HCT116 (cell line): ENCODE results near the gene ANKFN1. TPM values are rescaled to one million over a fixed set of nuclear protein-coding genes. Genes with fewer than 3 reads are reported as not detected.

Experiments
- ATAC-seq: fragments of 200-7000 bp; cut with Tn5 transposase; 2 replicates; pipeline ENCODE4 v1.9.1; 2020; ENCODE audit warnings: mild to moderate bottlenecking, moderate library complexity
- BruUV-seq: library from RNA; stranded (reverse); fragments of 400-500 nt; replicated peaks from 2 replicates; lab custom pipeline; 2021; lab: Mats Ljungman, UMichigan
- CTCF ChIA-PET: fragments of 300-600 bp; sonication (Branson Sonifier 250); formaldehyde crosslinking; loops from one replicate; lab custom pipeline; 2021; ENCODE audit warnings: antibody characterized with exemption; lab: Charles Lee
- POLR2A ChIA-PET: fragments of 300-600, 350-600 bp; sonication (Branson Sonifier 250); formaldehyde crosslinking; loops from one replicate; lab custom pipeline; 2021; ENCODE audit warnings: antibody characterized with exemption; lab: Charles Lee
- RAD21 ChIA-PET, 2 experiments: fragments of 300-600 bp; sonication (Branson Sonifier 250); formaldehyde crosslinking; loops; one replicate each; lab custom pipeline; 2023; ENCODE audit warnings: low total read pairs in 2 of 2; ENCODE audit not compliant: uncharacterized antibody in 2 of 2, unreplicated experiment in 2 of 2, low non-redundant PET in 1 of 2; lab: Charles Lee
- DNase-seq: peaks from one replicate; pipeline ENCODE4 v3.0.0-alpha.2; 2010; ENCODE audit warnings: low read depth, low spot score
- H2AFZ ChIP-seq: fragments of 200-600 bp; shearing (Covaris generic), sonication (generic); 2 replicates; pipeline ENCODE4 v1.6.1; 2017; ENCODE audit warnings: low read depth, mixed run types, mixed read lengths, antibody characterized with exemption, low read length; ENCODE audit not compliant: poor library complexity, severe bottlenecking
- H3K27ac ChIP-seq: 2 replicates; pipeline ENCODE4 v1.5.1; 2012; ENCODE audit warnings: low read depth, low read length
- H3K27me3 ChIP-seq: fragments of 200-600 bp; sonication (generic); 2 replicates; pipeline ENCODE4 v1.6.1; 2016; ENCODE audit warnings: mixed run types, low read length, mixed read lengths; ENCODE audit not compliant: insufficient read depth
- H3K36me3 ChIP-seq, 2 experiments: fragments of 200-500 bp in 1 of 2; fragments of 200-600 bp in 1 of 2; sonication (Bioruptor generic) in 1 of 2; sonication (generic) in 1 of 2; 2 replicates each; pipeline versions ENCODE4 v1.5.1 to v1.6.1; 2014 to 2016; ENCODE audit warnings: low read length in 2 of 2, inconsistent platforms in 1 of 2, mixed read lengths in 1 of 2, mixed run types in 1 of 2; ENCODE audit not compliant: insufficient read depth in 2 of 2, control insufficient read depth in 1 of 2
- H3K4me1 ChIP-seq, 2 experiments: fragments of 200-600 bp in 1 of 2; sonication (generic) in 1 of 2; 2 replicates each; pipeline versions ENCODE4 v1.5.1 to v1.6.1; 2012 to 2017; ENCODE audit warnings: low read length in 2 of 2, inconsistent platforms in 1 of 2, mild to moderate bottlenecking in 1 of 2, mixed read lengths in 1 of 2, mixed run types in 1 of 2, moderate library complexity in 1 of 2; ENCODE audit not compliant: insufficient read depth in 2 of 2, control insufficient read depth in 1 of 2
- H3K4me2 ChIP-seq: fragments of 200-600 bp; sonication (generic); 2 replicates; pipeline ENCODE4 v1.6.1; 2017; ENCODE audit warnings: mixed run types, low read length, mixed read lengths
- H3K4me3 ChIP-seq, 2 experiments: fragments of 200-600 bp in 1 of 2; sonication (generic) in 1 of 2; replicated peaks in 1 of 2; 2 replicates each; pipeline ENCODE4 v1.5.1; 2011 to 2016; ENCODE audit warnings: low read length in 2 of 2, control low read depth in 1 of 2, low read depth in 1 of 2, mild to moderate bottlenecking in 1 of 2, mixed read lengths in 1 of 2, mixed run types in 1 of 2
- H3K79me2 ChIP-seq: fragments of 200-600 bp; sonication (generic); 2 replicates; pipeline ENCODE4 v1.6.1; 2017; ENCODE audit warnings: mild to moderate bottlenecking, mixed run types, low read length, moderate library complexity, mixed read lengths; ENCODE audit not compliant: insufficient read depth
- H3K9ac ChIP-seq: fragments of 200-600 bp; sonication (generic); 2 replicates; pipeline ENCODE4 v1.6.1; 2016; ENCODE audit warnings: low read length, mixed read lengths
- H3K9me2 ChIP-seq: fragments of 200-600 bp; sonication (generic), shearing (Covaris generic); 2 replicates; pipeline ENCODE4 v1.6.1; 2017; ENCODE audit warnings: mixed run types, mild to moderate bottlenecking, moderate library complexity; ENCODE audit not compliant: insufficient read depth
- H3K9me3 ChIP-seq, 2 experiments: fragments of 200-500 bp in 1 of 2; fragments of 200-600 bp in 1 of 2; sonication (Bioruptor generic) in 1 of 2; sonication (generic) in 1 of 2; 2 replicates each; pipeline ENCODE4 v1.6.1; 2014 to 2017; ENCODE audit warnings: low read length in 2 of 2, mixed read lengths in 2 of 2, inconsistent platforms in 1 of 2, low read depth in 1 of 2, mild to moderate bottlenecking in 1 of 2, mixed run types in 1 of 2, moderate library complexity in 1 of 2; ENCODE audit not compliant: control insufficient read depth in 1 of 2, insufficient read depth in 1 of 2
- H4K20me1 ChIP-seq: fragments of 200-600 bp; sonication (generic), shearing (Covaris generic); 2 replicates; pipeline ENCODE4 v1.6.1; 2017; ENCODE audit warnings: mixed run types, mild to moderate bottlenecking, moderate library complexity; ENCODE audit not compliant: insufficient read depth
- CBX3 ChIP-seq: IDR thresholded peaks from 2 replicates; pipeline ENCODE4 v1.6.1; 2012; ENCODE audit warnings: low read depth
- CEBPB ChIP-seq: IDR thresholded peaks from 2 replicates; pipeline ENCODE4 v1.6.1; 2012; ENCODE audit warnings: low read depth
- ELF1 ChIP-seq: IDR thresholded peaks from 2 replicates; pipeline ENCODE4 v1.6.1; 2012; ENCODE audit warnings: low read depth, borderline replicate concordance
- EZH2 ChIP-seq: fragments of 200-600 bp; sonication (generic); IDR thresholded peaks from 2 replicates; pipeline ENCODE4 v1.6.1; 2017; ENCODE audit warnings: antibody characterized with exemption, mixed run types
- FOSL1 ChIP-seq: IDR thresholded peaks from 2 replicates; pipeline ENCODE4 v1.6.1; 2012; ENCODE audit warnings: low read depth
- JUND ChIP-seq: IDR thresholded peaks from 2 replicates; pipeline ENCODE4 v1.6.1; 2012
- POLR2AphosphoS5 ChIP-seq: IDR thresholded peaks from 2 replicates; pipeline ENCODE4 v1.6.1; 2011; ENCODE audit warnings: mild to moderate bottlenecking, low read depth, low read length, moderate library complexity
- SIN3A ChIP-seq: IDR thresholded peaks from 2 replicates; pipeline ENCODE4 v1.6.1; 2012; ENCODE audit warnings: low read depth
- SP1 ChIP-seq: IDR thresholded peaks from 2 replicates; pipeline ENCODE4 v1.6.1; 2012; ENCODE audit warnings: low read depth
- ZNF274 ChIP-seq: fragments of 200-500 bp; sonication (Bioruptor generic); IDR thresholded peaks from 2 replicates; pipeline ENCODE4 v1.6.1; 2014; ENCODE audit warnings: mild to moderate bottlenecking, low read depth, low read length, inconsistent platforms
- intact Hi-C: fragments of 100-400 bp; cut with micrococcal nuclease; formaldehyde crosslinking; loops from 2 replicates; pipeline ENCODE4 v1.10.0; 2022
- total RNA-seq: library from RNA; stranded (reverse); gene quantifications from one replicate; pipeline ENCODE4 v1.2.1, GENCODE V29; 2021; ENCODE audit not compliant: unreplicated experiment
- TF ChIP-seq, protein P1 (sequence below): IDR thresholded peaks from 2 replicates; pipeline ENCODE4 v1.6.1; 2012; ENCODE audit warnings: low read depth
- TF ChIP-seq, protein P2 (sequence below), 3 experiments: fragments of 200-600 bp in 1 of 3; sonication (generic) in 1 of 3; IDR thresholded peaks in 2 of 3; conservative IDR thresholded peaks in 1 of 3; 2 replicates each; pipeline ENCODE4 v1.5.1; 2012 to 2017; ENCODE audit warnings: low read depth in 2 of 3, low read length in 2 of 3, antibody characterized with exemption in 1 of 3, borderline replicate concordance in 1 of 3, control low read depth in 1 of 3, mild to moderate bottlenecking in 1 of 3, mixed read lengths in 1 of 3, mixed run types in 1 of 3, moderate library complexity in 1 of 3; ENCODE audit not compliant: insufficient read depth in 1 of 3

ANKFN1 gene
- total RNA-seq, 1 experiment from 2014 or later, result 1.1 TPM

DNA sequence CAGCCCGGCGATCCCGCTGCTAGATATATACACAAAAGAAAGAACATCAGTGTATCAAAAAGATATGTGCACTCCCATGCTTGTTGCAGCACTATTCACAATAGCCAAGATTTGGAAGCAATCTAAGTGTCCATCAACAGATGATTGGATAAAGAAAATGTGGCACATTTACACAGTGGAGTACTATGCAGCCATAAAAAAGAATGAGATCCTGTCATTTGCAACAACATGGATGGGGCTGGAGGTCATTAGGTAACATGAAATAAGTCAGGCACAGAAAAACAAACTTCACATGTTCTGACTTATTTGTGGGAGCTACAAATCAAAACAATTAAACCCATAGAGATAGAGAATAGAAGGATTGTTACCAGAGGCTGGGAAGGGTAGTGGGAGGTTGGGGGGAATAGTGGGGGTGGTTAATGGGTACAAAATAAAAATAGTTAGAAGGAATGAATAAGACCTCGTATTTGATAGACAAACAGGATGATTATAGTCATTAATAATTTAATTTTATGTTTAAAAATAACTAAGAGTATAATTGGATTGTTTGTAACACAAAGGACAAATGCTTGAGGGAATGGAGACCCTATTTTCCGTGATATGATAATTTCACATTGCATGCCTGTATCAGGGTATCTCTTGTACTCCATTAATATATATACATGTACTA is 263.5 kb downstream of the ANKFN1 start:
- Histone ChIP-seq H3K9me2 (no peaks in the 10 kb centered on the region), H3K4me1 (no peaks in the 10 kb centered on the region), H3K79me2 (no peaks in the 10 kb centered on the region), H3K27me3 (peaks cover 22% of the 10 kb centered on the region; the same call in 1 of the 2 replicates), H2AFZ (no peak overlapping the region), H3K9me3 (no peaks in the 10 kb centered on the region), H4K20me1 (no peaks in the 10 kb centered on the region), H3K9ac (no peak overlapping the region), H3K27ac (no peak overlapping the region), H3K4me3 (no peak overlapping the region), H3K36me3 (no peaks in the 10 kb centered on the region), H3K4me2 (no peak overlapping the region)
- DNase-seq, result no peak
- intact Hi-C loops, result no loop called here
- ChIA-PET RAD21 (no interaction called here), CTCF (no interaction called here), POLR2A (no interaction called here)
- ATAC-seq, result no peak
- no TSS peak for BruUV-seq
- TF ChIP-seq, protein P1, sequence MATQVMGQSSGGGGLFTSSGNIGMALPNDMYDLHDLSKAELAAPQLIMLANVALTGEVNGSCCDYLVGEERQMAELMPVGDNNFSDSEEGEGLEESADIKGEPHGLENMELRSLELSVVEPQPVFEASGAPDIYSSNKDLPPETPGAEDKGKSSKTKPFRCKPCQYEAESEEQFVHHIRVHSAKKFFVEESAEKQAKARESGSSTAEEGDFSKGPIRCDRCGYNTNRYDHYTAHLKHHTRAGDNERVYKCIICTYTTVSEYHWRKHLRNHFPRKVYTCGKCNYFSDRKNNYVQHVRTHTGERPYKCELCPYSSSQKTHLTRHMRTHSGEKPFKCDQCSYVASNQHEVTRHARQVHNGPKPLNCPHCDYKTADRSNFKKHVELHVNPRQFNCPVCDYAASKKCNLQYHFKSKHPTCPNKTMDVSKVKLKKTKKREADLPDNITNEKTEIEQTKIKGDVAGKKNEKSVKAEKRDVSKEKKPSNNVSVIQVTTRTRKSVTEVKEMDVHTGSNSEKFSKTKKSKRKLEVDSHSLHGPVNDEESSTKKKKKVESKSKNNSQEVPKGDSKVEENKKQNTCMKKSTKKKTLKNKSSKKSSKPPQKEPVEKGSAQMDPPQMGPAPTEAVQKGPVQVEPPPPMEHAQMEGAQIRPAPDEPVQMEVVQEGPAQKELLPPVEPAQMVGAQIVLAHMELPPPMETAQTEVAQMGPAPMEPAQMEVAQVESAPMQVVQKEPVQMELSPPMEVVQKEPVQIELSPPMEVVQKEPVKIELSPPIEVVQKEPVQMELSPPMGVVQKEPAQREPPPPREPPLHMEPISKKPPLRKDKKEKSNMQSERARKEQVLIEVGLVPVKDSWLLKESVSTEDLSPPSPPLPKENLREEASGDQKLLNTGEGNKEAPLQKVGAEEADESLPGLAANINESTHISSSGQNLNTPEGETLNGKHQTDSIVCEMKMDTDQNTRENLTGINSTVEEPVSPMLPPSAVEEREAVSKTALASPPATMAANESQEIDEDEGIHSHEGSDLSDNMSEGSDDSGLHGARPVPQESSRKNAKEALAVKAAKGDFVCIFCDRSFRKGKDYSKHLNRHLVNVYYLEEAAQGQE, result no peak
- TF ChIP-seq POLR2AphosphoS5 (no peak), EZH2 (no peak), FOSL1 (no peak), CBX3 (no peak), ELF1 (no peak), CEBPB (no peak), JUND (no peak), ZNF274 (no peak), SP1 (no peak), SIN3A (no peak)
- TF ChIP-seq, protein P2, sequence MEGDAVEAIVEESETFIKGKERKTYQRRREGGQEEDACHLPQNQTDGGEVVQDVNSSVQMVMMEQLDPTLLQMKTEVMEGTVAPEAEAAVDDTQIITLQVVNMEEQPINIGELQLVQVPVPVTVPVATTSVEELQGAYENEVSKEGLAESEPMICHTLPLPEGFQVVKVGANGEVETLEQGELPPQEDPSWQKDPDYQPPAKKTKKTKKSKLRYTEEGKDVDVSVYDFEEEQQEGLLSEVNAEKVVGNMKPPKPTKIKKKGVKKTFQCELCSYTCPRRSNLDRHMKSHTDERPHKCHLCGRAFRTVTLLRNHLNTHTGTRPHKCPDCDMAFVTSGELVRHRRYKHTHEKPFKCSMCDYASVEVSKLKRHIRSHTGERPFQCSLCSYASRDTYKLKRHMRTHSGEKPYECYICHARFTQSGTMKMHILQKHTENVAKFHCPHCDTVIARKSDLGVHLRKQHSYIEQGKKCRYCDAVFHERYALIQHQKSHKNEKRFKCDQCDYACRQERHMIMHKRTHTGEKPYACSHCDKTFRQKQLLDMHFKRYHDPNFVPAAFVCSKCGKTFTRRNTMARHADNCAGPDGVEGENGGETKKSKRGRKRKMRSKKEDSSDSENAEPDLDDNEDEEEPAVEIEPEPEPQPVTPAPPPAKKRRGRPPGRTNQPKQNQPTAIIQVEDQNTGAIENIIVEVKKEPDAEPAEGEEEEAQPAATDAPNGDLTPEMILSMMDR (IDR thresholded peaks at IDR 0.05 in 2 of 3, conservative IDR thresholded peaks at IDR 0.05 in 1 of 3; ENCODE audit: borderline replicate concordance in 1 of 3, insufficient read depth in 1 of 3, low read depth in 2 of 3, low read length in 2 of 3), result no peak
- TF ChIP-seq, all 23 proteins: peak for 0
